ENCODE results near the gene SAMMSON.

Gene SAMMSON

DNA sequence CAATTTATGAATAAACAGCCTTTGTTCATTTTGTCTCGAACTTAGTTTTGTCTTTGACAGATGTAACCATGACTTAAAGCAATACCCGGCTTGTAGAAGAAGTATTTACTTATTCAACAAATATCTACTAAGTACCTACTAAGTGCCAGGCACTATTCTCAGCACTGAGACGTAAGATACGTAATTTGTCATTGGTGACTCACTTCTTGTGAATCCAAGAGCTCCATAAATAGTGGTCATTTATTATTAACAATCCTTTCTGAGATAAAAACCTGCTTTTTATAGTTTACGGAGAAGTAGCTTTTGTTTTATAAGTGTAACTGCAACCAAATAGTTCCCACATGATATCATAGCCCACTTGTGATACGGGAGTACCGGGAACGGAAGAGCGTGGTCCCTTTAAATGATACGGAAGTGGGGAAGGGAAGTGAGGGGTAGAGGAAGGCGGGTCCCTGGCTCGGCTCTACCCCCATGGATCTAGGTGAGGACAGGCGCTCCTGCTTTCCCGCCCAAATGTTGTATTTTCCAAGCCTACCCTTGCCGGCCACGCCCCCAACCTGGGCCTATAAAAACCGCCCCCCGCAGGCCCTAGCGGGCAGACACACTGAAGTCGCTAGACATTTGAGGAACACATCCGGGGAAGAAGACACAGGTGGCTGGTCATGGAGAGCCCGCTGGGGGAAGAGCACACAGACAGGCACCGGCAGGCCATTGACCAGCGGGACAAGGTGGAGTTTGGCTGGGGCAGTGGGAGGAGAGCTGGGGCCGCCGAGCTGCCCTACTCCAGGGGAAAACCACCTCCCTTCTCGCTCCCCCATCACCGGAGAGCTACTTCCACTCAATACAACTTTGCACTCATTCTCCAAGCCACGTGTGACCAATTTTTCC is at the start of gene SAMMSON:
Gene SAMMSON (plus strand): TSS at position 594 of the 888 bp plus-strand sequence.
- no peak for DNase-seq (ENCODE audit: low read depth)

DNA sequence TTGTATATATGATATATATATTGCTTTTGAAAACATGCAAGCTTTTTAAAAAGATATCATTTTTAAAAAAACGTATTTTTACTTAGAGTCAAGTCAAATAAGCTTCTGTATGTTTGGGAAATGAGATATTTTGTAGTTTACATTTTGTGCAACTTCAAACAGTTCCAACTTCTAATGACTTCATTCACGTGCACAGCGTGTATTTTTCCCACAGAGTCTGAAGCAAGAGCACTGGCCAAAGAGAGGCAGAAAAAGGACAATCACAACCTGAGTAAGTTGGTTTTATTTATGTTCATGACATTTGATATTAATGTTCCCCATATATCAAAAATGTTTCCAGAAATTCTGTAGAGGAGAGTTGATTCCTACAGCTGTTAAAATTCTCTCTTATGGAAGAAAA is 47.9 kb upstream of the SAMMSON start:
- DNase-seq (ENCODE audit: low read depth), result no peak

DNA sequence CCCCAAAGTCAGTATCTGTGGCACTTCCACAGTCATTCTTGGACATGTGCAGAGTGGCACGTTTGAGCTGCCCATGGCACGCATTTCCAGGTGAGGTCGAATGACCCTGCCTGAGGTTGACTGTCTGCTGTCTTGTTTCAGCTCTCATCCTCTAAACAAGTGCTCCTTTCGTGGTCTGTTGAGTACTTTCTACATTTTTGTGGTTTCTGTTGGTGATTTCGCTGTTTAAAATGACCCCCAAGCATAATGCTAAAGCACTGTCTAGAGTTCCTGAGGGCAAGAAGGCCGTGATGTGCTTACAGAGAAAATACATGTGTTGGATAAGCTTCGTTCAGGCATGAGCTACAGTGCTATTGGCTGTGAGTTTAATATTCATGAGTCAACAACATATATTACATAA is 40.0 kb upstream of the SAMMSON start:
- DNase-seq (ENCODE audit: low read depth), result no peak

DNA sequence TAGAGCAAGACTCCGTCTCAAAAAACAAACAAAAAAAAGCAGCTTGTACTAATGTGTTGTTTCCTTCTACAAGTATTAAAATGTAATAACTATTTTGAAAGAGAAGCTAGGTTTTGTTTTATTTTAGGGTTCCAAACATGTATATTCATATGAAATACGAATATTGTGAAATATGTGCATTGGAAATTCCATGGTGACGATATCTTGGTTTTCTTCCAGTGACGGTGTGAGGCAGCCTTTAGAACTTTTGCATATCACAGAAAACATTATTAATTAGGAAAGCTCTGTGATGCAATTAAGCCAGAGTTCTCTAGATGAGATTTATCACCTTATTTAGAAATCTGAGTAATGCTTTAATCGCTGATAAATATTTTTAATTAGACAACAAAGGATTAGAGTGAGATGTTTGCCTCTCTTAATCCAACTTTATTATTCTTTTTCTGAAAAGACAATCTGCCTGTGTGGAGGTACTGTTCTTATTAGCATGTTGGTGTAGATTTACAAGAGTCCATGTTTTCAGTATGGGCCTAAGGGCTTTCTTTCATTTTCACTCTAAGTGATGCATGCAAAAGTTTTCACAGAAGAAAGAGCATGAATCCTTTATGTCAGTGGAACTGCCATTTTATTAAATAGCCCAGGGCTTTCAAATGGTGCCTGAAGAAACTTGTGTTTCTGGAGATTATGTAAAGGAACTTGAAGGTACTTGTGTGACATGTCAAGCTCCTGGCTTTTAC is 37.7 kb upstream of the SAMMSON start:
- DNase-seq (ENCODE audit: low read depth), result no peak

DNA sequence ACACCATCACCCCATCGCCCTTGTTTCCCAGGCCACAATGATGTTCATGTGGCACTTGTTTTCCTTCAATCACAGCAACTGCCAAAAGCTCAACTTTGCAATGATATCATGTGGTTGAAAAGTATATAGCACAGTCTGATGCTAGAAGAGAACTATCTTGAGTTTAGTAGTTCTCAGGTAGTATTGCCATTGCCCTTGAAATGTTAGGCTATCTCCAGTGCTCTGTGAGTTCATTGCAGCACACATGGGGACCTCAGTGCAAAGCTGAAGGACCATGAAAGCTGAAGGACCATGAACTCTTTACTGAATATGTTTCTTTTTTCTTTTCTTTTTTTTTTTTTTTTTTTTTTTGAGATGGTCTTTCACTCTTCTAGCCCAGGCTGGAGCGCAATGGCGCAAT is 35.9 kb upstream of the SAMMSON start:
- no peak for DNase-seq (ENCODE audit: low read depth)

DNA sequence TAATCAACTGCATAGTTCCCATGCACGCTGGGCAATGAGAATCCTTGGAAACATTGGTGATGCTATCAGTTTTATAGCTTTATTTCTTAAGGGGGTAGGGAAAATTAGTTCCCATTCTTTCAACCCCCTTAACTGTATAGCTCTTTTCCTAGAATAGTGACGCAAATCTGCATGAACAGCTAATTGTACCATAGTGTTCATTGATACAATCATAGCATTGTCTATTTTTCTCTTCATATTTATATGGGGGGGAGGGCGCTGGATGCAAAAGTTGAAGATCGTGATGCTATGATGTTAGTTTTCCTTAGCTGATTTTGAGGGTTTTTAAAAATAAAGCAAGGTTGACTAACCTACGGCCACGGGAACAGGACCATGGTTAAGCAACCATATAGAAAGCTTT is 32.4 kb upstream of the SAMMSON start:
- no peak for DNase-seq (ENCODE audit: low read depth)

DNA sequence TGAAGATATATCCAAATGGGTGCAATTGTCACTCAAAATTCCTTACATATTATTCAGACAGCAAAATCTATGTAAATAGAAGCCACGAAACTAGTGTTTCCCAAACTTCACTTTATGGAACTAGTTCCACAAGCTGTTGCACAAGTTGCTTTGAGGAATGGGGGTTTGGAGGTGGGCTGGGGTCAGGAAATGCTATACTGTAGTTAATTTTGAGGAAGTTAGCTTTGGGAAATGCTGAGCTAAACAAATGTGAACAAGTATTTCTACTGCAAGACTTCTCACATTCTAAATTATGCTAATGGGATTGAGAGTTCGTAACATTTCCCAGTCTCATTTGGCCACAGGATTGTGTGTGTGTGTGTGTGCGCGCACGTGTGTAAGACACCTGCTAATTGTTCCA is 28.7 kb upstream of the SAMMSON start:
- DNase-seq (ENCODE audit: low read depth), result no peak

DNA sequence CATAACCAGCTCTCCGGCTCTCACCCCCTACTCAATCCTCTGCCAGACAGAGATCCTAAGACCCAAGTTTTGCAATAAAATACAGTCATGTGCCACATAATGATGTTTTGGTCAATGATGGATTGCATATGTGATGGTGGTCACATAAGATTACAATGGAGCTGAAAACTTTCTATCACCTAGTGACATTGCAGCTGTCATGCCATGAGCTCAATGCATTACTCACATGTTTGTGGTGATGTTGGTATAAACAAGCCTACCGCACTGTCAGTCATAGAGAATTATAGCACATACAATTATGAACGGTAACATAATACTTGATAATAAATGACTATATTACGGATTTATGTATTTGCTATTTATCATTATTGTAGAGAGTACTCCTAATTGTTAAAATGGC is 26.9 kb upstream of the SAMMSON start:
- DNase-seq (ENCODE audit: low read depth), result no peak

DNA sequence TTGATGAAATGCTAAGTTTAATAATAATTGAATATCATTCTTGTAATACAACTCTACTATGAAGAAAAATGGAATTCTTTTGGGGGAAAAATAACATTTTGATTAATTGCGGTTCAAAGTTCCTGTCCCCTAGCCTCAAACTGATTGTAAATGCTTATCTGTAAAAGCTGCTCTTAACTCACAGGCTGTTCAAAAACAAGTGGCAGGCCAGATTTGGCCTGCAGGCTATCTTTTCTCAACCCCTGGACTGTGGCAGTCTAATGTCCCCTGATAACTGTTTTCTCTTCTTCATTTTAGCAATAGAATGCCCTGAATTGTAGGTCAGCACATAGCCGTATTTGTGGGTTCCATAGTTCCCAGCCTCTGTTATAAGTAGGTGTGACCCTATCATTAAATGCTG is 23.5 kb upstream of the SAMMSON start:
- DNase-seq (ENCODE audit: low read depth), result no peak

DNA sequence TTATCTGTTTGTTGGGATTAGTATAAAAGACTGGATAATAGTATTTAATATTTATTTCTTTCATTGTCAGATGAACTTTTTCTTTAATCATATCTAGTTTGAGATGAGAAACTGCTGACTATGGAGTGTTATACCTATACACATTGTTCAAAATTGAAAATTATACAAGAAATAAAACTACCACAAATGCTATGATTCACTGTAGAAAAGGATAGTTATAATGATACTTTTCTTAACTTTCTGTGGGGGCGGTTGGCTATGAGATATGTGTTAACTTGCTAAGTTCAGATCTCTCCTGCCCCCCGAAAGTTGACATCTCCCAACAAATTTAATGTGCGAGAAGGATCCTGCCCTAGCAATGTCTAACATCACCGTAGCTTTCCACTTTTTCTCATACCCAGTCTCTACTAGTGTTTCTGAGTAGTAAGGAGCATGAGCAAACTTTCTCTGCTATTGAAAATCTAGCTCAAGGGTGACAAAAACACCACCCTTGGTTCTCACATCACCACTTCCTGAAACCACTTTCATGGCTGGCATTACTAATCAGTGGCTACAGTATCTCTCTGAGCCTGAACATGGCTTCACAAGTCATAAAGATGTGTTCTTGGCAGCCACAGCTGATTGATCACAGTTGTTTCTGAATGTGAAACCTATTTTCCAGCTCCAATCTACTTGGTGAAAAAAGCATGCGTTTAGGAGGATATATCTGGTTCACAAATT is 15.8 kb upstream of the SAMMSON start:
- no peak for DNase-seq (ENCODE audit: low read depth)

DNA sequence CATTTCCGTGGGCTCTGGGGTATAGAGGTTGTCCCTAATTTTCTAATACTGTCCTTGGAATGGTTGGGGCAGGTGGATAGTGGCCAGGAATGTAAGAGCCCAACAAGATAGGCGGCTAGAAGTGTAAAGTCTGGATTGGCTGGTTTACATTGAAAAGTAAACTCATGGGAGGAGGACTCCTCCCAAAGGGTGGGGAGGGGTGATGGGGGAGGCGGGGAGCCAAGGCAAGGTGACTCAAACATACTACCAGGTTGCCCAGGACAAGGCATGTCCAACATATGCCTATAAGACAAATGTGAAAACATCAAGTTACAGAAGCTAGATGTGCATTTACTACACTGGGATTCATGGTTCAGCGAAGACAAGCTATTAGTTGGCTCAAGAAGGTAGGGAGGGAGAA is 14.3 kb upstream of the SAMMSON start:
- DNase-seq (ENCODE audit: low read depth), result no peak

DNA sequence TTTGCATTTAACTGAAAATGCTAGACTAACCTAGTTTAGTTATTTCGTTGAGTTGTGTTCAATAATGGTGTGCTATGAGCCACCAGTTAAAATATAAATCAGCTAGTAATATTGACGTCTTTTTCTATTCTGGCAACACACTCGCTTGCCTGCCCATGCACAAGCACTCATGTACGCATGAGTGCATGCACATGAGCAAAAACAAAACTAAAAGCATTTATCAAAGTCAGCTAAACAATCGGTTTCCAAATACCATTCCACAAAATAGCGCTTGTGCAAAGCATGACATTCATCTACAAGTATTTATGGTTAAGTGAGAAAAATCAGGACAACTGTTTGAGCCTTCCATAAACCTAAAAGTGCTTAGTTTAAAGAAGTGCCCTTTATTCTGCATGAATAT is 13.1 kb upstream of the SAMMSON start:
- no peak for DNase-seq (ENCODE audit: low read depth)

DNA sequence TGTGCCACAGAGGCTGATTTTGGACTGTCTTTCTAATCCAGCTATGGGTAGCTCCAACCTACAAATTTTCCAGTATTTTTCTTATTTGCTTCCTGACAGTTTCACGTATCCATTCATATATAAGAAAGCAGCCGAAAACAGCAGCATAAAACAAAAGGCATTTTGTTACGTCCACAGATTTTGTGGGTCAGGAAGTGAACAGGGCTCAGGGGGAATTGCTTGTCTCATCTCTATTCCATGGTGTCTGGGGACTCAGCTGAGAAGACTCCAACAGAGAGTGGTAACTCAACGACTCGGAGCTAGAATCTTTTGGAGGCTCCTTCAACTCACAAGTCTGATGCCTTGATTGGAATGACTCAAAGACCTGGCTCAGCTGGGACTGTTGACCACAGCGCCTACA is 11.7 kb upstream of the SAMMSON start:
- DNase-seq (ENCODE audit: low read depth), result no peak

DNA sequence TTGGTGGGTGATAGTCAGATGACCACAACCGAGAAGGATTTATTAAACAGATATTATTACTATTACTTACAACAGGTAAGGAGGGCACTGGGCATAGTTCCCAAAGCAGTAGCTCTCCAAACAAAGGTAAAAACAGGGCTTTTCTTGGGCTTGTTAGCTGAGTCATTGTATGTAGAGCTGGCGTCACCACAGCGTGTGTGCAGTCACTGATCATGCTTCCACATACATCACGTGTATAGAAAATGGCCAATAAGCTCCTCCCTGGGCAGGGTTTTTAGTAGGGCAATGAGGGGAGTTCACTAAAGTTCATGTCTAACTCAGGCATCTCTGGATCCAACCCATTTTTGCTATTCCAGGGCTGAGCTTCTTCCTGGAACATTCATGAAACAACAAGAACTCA is 5.8 kb upstream of the SAMMSON start:
- no peak for DNase-seq (ENCODE audit: low read depth)

DNA sequence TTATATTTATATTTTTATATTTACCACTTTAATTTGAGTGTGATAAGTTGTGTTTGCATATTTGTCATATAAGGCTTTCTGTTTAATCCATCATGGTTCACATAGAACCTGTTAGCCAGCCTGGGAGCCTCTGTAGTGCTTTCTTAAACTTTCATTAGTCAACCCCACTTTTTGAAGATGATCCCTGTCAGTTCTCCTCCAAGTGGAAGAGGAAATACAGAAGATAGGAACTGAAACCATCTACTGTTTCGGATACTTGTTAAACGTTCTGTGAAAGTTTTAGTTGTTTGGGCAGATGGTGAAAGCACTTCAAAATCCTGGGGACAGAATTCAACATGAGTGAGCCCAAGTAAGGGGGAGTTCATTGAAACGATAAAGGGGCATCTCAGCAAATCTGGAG is 4.6 kb upstream of the SAMMSON start:
- no peak for DNase-seq (ENCODE audit: low read depth)

DNA sequence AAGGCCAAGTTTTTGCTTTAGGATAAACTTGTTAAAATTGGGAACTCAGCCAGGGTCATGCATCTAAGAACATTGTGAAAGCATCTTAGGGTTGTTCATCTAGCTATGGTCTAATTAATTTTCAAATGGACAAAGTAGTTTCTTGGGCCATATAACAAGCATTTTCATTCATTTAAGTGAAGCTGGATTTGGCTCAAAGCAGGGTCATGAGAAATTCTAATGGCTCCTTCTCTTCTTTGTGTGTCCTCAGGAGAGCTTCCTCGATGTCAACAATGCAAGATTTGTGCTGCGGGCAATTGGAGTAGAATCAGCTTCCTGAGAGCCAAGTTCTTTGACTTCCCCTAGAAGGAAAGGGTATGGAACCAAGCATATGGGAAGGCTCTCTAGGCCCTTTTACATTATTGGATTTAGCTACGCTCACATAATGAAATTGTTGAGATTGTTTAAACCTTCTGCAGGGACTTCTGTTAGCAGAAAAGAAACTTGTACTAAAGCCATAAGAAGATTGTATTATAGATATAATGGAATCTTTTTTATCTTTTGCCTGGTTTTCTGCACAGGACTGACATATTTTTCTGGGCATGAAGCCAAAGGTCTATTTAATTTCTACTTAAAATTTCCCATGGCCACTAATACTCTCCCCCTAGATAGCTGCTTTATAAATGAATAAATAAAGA is 1.8 kb upstream of the SAMMSON start:
- DNase-seq (ENCODE audit: low read depth), result no peak

DNA sequence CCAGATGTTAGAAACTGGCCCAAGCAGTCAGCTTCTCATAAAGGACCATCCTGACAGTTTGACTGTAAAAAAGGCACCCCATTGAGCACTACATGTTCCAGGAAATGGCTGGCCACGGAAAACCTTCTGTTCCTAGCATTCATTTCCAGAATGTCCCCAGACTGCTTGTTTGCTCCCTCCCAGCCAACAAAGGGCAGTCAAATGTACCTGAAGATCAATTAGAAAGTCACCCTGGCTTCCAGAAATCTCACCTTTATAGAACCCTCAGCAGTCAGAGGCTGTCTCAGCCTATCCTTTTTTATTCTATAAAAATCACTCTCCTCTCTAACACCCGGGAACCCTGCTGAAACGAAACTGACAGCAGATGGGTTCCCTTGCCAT is 784 bp upstream of the SAMMSON start:
- DNase-seq (ENCODE audit: low read depth), result no peak

DNA sequence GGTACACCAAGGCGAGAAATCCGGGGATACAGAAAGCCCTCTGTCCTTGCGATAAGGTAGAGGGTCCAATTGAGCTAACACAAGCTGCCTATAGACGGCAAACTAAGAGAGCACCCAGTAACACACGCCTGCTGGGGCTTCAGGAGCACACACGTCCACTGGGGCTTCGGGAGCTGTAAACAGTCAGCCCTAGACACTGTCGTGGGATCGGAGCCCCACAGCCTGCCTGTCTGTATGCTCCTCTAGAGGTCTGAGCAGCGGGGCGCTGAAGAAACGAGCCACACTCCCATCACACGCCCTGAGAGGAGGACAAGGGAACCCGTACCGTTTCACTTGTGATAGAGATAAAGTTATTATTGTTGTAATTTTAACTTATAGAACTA is 486 bp downstream of the SAMMSON start:
- no peak for DNase-seq (ENCODE audit: low read depth)

DNA sequence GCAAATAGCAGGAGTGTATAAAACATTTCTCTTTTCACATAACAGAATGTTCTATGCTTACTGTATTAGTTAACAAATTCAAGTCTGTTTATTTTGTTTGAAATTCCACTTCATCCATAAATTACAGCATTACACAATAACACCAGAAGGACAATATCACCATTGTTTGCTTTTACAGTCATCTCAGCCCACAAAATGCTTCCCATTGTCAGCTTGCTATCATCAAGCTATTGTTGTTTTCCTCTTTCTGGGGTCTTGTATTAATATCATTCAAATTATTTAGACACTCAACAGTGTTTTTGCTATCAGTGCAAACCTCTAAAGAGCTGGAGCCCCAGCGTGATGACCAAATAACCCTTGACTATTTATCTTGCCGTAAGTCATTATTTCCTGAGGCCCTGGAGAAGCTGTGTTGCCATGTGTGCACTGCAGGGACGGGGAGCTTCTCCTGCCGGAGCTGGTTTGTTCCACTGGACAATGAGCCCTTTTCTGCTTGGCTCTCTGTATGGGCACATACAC is 1.1 kb downstream of the SAMMSON start:
- no peak for DNase-seq (ENCODE audit: low read depth)

DNA sequence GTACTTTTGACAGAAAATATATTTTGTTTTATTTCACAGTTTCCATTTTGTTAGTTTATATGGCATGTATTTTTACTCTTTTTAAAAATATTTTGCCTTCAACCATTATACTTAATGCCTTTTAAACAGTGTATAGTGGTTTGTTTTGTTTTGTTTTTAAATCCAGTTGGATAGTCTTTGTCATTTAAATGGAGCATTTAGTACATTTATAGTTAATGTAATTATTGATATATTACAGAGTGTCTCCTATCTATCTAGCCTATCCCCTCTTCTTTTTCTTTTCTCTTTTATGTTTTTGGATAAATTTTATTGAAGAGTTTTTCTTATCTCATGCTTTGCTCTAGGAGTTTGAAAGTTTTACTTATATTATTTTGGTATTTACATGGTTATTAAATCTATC is 3.6 kb downstream of the SAMMSON start:
- DNase-seq (ENCODE audit: low read depth), result no peak

DNA sequence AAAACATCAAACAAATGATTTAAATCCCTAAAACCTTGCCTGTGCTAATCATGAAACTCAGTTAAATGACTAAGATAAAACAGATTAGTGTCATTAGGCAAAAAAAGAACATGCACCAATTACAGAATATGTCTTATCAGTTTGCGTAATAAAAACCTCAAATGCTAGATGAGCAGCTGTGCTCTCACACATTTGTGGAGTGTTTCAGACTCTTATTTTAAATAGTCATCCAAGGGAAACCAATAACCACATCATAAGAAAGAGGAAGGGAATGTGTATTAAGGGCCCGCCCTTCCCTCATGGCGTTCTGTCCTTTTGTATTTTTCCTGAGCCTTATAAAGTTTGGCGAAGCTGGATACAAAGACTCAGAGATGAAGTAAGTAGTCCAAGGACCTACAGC is 6.6 kb downstream of the SAMMSON start:
- no peak for DNase-seq (ENCODE audit: low read depth)

DNA sequence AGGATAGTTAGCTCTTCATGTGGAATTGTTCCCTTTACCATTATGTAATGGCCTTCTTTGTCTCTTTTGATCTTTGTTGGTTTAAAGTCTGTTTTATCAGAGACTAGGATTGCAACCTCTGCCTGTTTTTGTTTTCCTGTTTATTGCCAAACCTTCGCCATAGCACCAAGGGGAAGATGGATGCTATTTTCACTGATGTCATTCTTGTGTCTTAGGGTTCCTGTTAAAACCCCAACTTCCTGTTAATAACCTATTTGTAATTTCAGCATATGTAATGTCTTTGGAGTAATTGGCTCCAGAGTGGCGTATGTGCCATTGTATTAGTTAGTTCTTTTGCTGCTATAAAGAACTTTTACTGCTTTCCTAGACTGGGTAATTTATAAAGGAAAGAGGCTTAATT is 10.8 kb downstream of the SAMMSON start:
- DNase-seq (ENCODE audit: low read depth), result no peak

Measured in stimulated activated CD8-positive, alpha-beta memory T cell treated with anti-CD3 and anti-CD28 coated beads, Interleukin-15, amount 100 ng/mL, for 1 hour (primary cell).